GM23338 (cell line): ENCODE data around the gene JAKMIP2. TPM values are rescaled to one million over a fixed set of nuclear protein-coding genes. Genes with fewer than 3 reads are reported as not detected.

Experiments
- ATAC-seq: fragments of 200-7000 bp; cut with Tn5 transposase; 3 replicates; pipeline ENCODE4 v1.9.1; 2020
- DNase-seq: peaks from one replicate; pipeline ENCODE4 v3.0.0-alpha.2; 2015; ENCODE audit warnings: low spot score
- H2AFZ ChIP-seq: fragments of 200-600 bp; sonication (generic); 2 replicates; pipeline ENCODE4 v1.8.0; 2016; ENCODE audit warnings: antibody characterized with exemption, mild to moderate bottlenecking, moderate library complexity
- H3F3A ChIP-seq: fragments of 200-600 bp; sonication (generic); replicated peaks from 2 replicates; pipeline ENCODE4 v1.8.0; 2017; ENCODE audit warnings: antibody characterized with exemption, mixed run types, low read depth
- H3K27ac ChIP-seq: fragments of 200-600 bp; sonication (generic); 2 replicates; pipeline ENCODE4 v1.6.1; 2016; ENCODE audit warnings: low read depth
- H3K27me3 ChIP-seq: fragments of 200-600 bp; sonication (generic); 2 replicates; pipeline ENCODE4 v1.8.0; 2016; ENCODE audit warnings: mild to moderate bottlenecking, mixed run types, moderate library complexity; ENCODE audit not compliant: insufficient read depth
- H3K36me3 ChIP-seq: fragments of 200-600 bp; sonication (generic); 2 replicates; pipeline ENCODE4 v1.8.0; 2016; ENCODE audit warnings: mild to moderate bottlenecking; ENCODE audit not compliant: insufficient read depth
- H3K4me1 ChIP-seq: fragments of 200-600 bp; sonication (generic); 2 replicates; pipeline ENCODE4 v1.8.0; 2016; ENCODE audit warnings: mild to moderate bottlenecking, moderate library complexity; ENCODE audit not compliant: insufficient read depth
- H3K4me2 ChIP-seq: fragments of 200-600 bp; sonication (generic); 2 replicates; pipeline ENCODE4 v1.7.1; 2017; ENCODE audit warnings: mixed run types
- H3K4me3 ChIP-seq: fragments of 200-600 bp; sonication (generic); 2 replicates; pipeline ENCODE4 v1.6.1; 2016; ENCODE audit warnings: mixed run types
- H3K79me2 ChIP-seq: fragments of 200-600 bp; sonication (generic); replicated peaks from 2 replicates; pipeline ENCODE4 v1.8.0; 2017; ENCODE audit warnings: mild to moderate bottlenecking; ENCODE audit not compliant: insufficient read depth
- H3K9me2 ChIP-seq: fragments of 200-600 bp; sonication (generic); 2 replicates; pipeline ENCODE4 v1.8.0; 2017; ENCODE audit not compliant: insufficient read depth
- H4K20me1 ChIP-seq: fragments of 200-600 bp; sonication (generic); replicated peaks from 2 replicates; pipeline ENCODE4 v1.8.0; 2017; ENCODE audit warnings: mild to moderate bottlenecking; ENCODE audit not compliant: insufficient read depth
- H3K27ac Mint-ChIP-seq: 2 replicates; pipeline ENCODE4 v1.8.0; 2020; ENCODE audit warnings: inconsistent platforms, mild to moderate bottlenecking, moderate library complexity, mixed read lengths
- H3K27me3 Mint-ChIP-seq: 3 replicates; pipeline ENCODE4 v1.8.0; 2022; ENCODE audit warnings: low read depth, mild to moderate bottlenecking, moderate library complexity, mixed read lengths, inconsistent platforms; ENCODE audit not compliant: insufficient read depth, poor library complexity
- H3K36me3 Mint-ChIP-seq: 3 replicates; pipeline ENCODE4 v1.8.0; 2021; ENCODE audit warnings: low read depth, mild to moderate bottlenecking, inconsistent platforms, moderate library complexity, mixed read lengths
- H3K4me1 Mint-ChIP-seq: 3 replicates; pipeline ENCODE4 v1.8.0; 2020; ENCODE audit warnings: mild to moderate bottlenecking, inconsistent platforms, mixed read lengths
- H3K4me3 Mint-ChIP-seq: 3 replicates; pipeline ENCODE4 v1.8.0; 2021; ENCODE audit warnings: moderate library complexity, mild to moderate bottlenecking, inconsistent platforms, mixed read lengths
- H3K9me3 Mint-ChIP-seq: 3 replicates; pipeline ENCODE4 v1.8.0; 2020; ENCODE audit warnings: moderate library complexity, mild to moderate bottlenecking, inconsistent platforms, mixed read lengths
- CTCF ChIP-seq, 2 experiments: fragments of 200-600 bp in 1 of 2; sonication (generic) in 1 of 2; conservative IDR thresholded peaks; 2 replicates each; pipeline versions ENCODE4 v1.5.1 to v1.6.1; 2016 to 2017; ENCODE audit warnings: antibody characterized with exemption in 2 of 2, low read depth in 2 of 2, mild to moderate bottlenecking in 2 of 2, moderate library complexity in 1 of 2
- EZH2 ChIP-seq: fragments of 200-600 bp; sonication (generic); IDR thresholded peaks from one replicate; pipeline ENCODE4 v1.8.0; 2017; ENCODE audit warnings: antibody characterized with exemption, mild to moderate bottlenecking, low read depth; ENCODE audit not compliant: unreplicated experiment
- EZH2phosphoT487 ChIP-seq: fragments of 200-600 bp; sonication (generic); IDR thresholded peaks from one replicate; pipeline ENCODE4 v1.8.1; 2018; ENCODE audit warnings: antibody characterized with exemption; ENCODE audit not compliant: unreplicated experiment
- JUNB ChIP-seq: IDR thresholded peaks from one replicate; pipeline ENCODE4 v1.6.1; 2016; ENCODE audit warnings: antibody characterized with exemption; ENCODE audit not compliant: unreplicated experiment
- POLR2AphosphoS5 ChIP-seq: IDR thresholded peaks from 2 replicates; pipeline ENCODE4 v1.6.1; 2016; ENCODE audit warnings: antibody characterized with exemption, low read depth
- REST ChIP-seq: IDR thresholded peaks from one replicate; pipeline ENCODE4 v1.6.1; 2018; ENCODE audit warnings: antibody characterized with exemption; ENCODE audit not compliant: unreplicated experiment
- ZNF114 ChIP-seq: fragments of 250-450 bp; sonication (Bioruptor Pico); IDR thresholded peaks from 2 replicates; pipeline ENCODE4 v1.5.0; 2020; ENCODE audit warnings: mild to moderate bottlenecking, moderate library complexity
- polyA plus RNA-seq: library from polyadenylated mRNA; unstranded; fragments of >200 nt; fragmentation: Nextera tagmentation; extraction: Ambion mirVana; gene quantifications from 2 replicates; pipeline ENCODE4 v1.2.1, GENCODE V29; 2016
- total RNA-seq: library from RNA; depleted of rRNA; stranded (reverse); fragments of >200 nt; shearing (Covaris generic); gene quantifications from 2 replicates; pipeline ENCODE4 v1.2.3, GENCODE V29; 2014

Gene JAKMIP2
- total and polyA plus RNA-seq, 2 experiments from 2014 or later: 20.5 to 27.2 TPM

- no peak overlapping the region for H3K4me3 ChIP-seq
- no peak for DNase-seq
- peaks cover 11% of the 10 kb centered on the region for H3K4me1 Mint-ChIP-seq
- no peak overlapping the region for H3K27ac Mint-ChIP-seq
- H2AFZ ChIP-seq: no peak overlapping the region
- ATAC-seq: no peak
- no peak overlapping the region for H3K4me2 ChIP-seq
- H3K27ac ChIP-seq: no peak overlapping the region
- peaks cover 16% of the 10 kb centered on the region for H3K4me1 ChIP-seq
- H3K9me2 ChIP-seq: no peaks in the 10 kb centered on the region
- H3K36me3 Mint-ChIP-seq: peaks cover 8% of the 10 kb centered on the region; the same call in 2 of the 3 replicates
- no peak for TF ChIP-seq ZNF114 (CRISPR knock-in tag)
- TF ChIP-seq POLR2AphosphoS5: no peak
- TF ChIP-seq EZH2phosphoT487: no peak
- no peak for TF ChIP-seq JUNB
- TF ChIP-seq REST: no peak
- no peaks in the 10 kb centered on the region for H3K27me3 Mint-ChIP-seq
- H3K36me3 ChIP-seq: no peaks in the 10 kb centered on the region
- no peak overlapping the region for H3K4me3 Mint-ChIP-seq
- no peaks in the 10 kb centered on the region for H3F3A ChIP-seq
- H3K27me3 ChIP-seq: no peaks in the 10 kb centered on the region
- H3K79me2 ChIP-seq: no peaks in the 10 kb centered on the region
- no peaks in the 10 kb centered on the region for H3K9me3 Mint-ChIP-seq
- H4K20me1 ChIP-seq: no peaks in the 10 kb centered on the region
Measured at GRCh38 chr5:147629196-147629595, 153.3 kb downstream of the JAKMIP2 start.

- TF ChIP-seq EZH2 (no peak), CTCF (conservative IDR thresholded peaks at IDR 0.05; ENCODE audit: low read depth in 2 of 2) (peak; percentile 84 to 98)
- Mint-ChIP-seq H3K27me3 (no peaks in the 10 kb centered on the region), H3K4me3 (no peak overlapping the region), H3K27ac (no peak overlapping the region), H3K36me3 (peaks cover 11% of the 10 kb centered on the region; the same call in 2 of the 3 replicates), H3K9me3 (no peaks in the 10 kb centered on the region), H3K4me1 (peaks cover 8% of the 10 kb centered on the region; the same call in 2 of the 3 replicates)
- Histone ChIP-seq H3K79me2 (no peaks in the 10 kb centered on the region), H3K9me2 (no peaks in the 10 kb centered on the region), H3K4me1 (peaks cover 6% of the 10 kb centered on the region), H3K27me3 (no peaks in the 10 kb centered on the region), H2AFZ (no peak overlapping the region), H4K20me1 (no peaks in the 10 kb centered on the region), H3K4me3 (no peak overlapping the region), H3F3A (no peaks in the 10 kb centered on the region), H3K36me3 (no peaks in the 10 kb centered on the region), H3K27ac (no peak overlapping the region), H3K4me2 (no peak overlapping the region)
- DNase-seq (peak; percentile 93), ATAC-seq (peak; percentile 96)
Measured at GRCh38 chr5:147628058-147628895, 154.3 kb downstream of the JAKMIP2 start.
